Measurements from ENCODE around the gene ZSWIM6. TPM values are rescaled to one million over a fixed set of nuclear protein-coding genes. Genes with fewer than 3 reads are reported as not detected.

ZSWIM6 gene
- total RNA-seq, 1 experiment from 2014 or later, result 10.0 TPM

GRCh38 chr5:61504143-61504770, 172.2 kb downstream of the ZSWIM6 start:
- POLR2A ChIA-PET, result no interaction called here
- H3K36me3 Mint-ChIP-seq (ENCODE audit: insufficient read depth, unreplicated experiment), result no peaks in the 10 kb centered on the region
- Histone ChIP-seq H3K9me3 (no peaks in the 10 kb centered on the region), H3K4me1 (no peaks in the 10 kb centered on the region), H3K36me3 (ENCODE audit: control insufficient read depth, insufficient read depth, low read length) (no peaks in the 10 kb centered on the region), H3K4me3 (ENCODE audit: low read depth, low read length) (no peak overlapping the region), H3K27me3 (replicated peaks; ENCODE audit: control insufficient read depth, insufficient read depth, low read length) (no peaks in the 10 kb centered on the region)
- no peak for DNase-seq
- no peaks in the 10 kb centered on the region for H3K27me3 Mint-ChIP-seq (ENCODE audit: insufficient read depth, unreplicated experiment)
- no peak overlapping the region for H3K4me3 Mint-ChIP-seq (ENCODE audit: unreplicated experiment)
- no peaks in the 10 kb centered on the region for H3K4me1 Mint-ChIP-seq (ENCODE audit: low read depth, unreplicated experiment)
- H3K27ac Mint-ChIP-seq (ENCODE audit: unreplicated experiment), result no peak overlapping the region
- no peaks in the 10 kb centered on the region for H3K9me3 Mint-ChIP-seq (ENCODE audit: unreplicated experiment)
- CTCF ChIA-PET, result interaction anchor here (0.6 kb wide), 1 partner anchor 10 kb away, joined by 4 read pairs; no protein-coding TSS in a partner anchor
- BruUV-seq (replicated peaks), result no TSS peak
- TF ChIP-seq CTCF (IDR thresholded peaks at IDR 0.05; ENCODE audit: insufficient read depth in 1 of 2, low read depth in 1 of 2, low read length in 1 of 2, severe bottlenecking in 1 of 2, unreplicated experiment in 1 of 2), result no peak
- intact Hi-C loops (cut with micrococcal nuclease; ENCODE audit: unreplicated experiment), result no loop called here

- no peak for DNase-seq
- no peaks in the 10 kb centered on the region for H3K4me1 ChIP-seq
- no peaks in the 10 kb centered on the region for H3K9me3 ChIP-seq
- no TSS peak for BruUV-seq (replicated peaks)
- no peaks in the 10 kb centered on the region for H3K36me3 Mint-ChIP-seq (ENCODE audit: insufficient read depth, unreplicated experiment)
- TF ChIP-seq CTCF (IDR thresholded peaks at IDR 0.05; ENCODE audit: insufficient read depth in 1 of 2, low read depth in 1 of 2, low read length in 1 of 2, severe bottlenecking in 1 of 2, unreplicated experiment in 1 of 2), result no peak
- H3K27ac Mint-ChIP-seq (ENCODE audit: unreplicated experiment), result no peak overlapping the region
- no peaks in the 10 kb centered on the region for H3K9me3 Mint-ChIP-seq (ENCODE audit: unreplicated experiment)
- POLR2A ChIA-PET, result no interaction called here
- no peaks in the 10 kb centered on the region for H3K27me3 ChIP-seq (replicated peaks; ENCODE audit: control insufficient read depth, insufficient read depth, low read length)
- H3K4me1 Mint-ChIP-seq (ENCODE audit: low read depth, unreplicated experiment), result no peaks in the 10 kb centered on the region
- H3K36me3 ChIP-seq (ENCODE audit: control insufficient read depth, insufficient read depth, low read length), result no peaks in the 10 kb centered on the region
- intact Hi-C loops (cut with micrococcal nuclease; ENCODE audit: unreplicated experiment), result no loop called here
- no peak overlapping the region for H3K4me3 Mint-ChIP-seq (ENCODE audit: unreplicated experiment)
- CTCF ChIA-PET, result no interaction called here
- H3K27me3 Mint-ChIP-seq (ENCODE audit: insufficient read depth, unreplicated experiment), result no peaks in the 10 kb centered on the region
- no peak overlapping the region for H3K4me3 ChIP-seq (ENCODE audit: low read depth, low read length)
Measured at GRCh38 chr5:61505281-61505680, 173.2 kb downstream of the ZSWIM6 start.

- Mint-ChIP-seq H3K27ac (ENCODE audit: unreplicated experiment) (no peak overlapping the region), H3K4me1 (ENCODE audit: low read depth, unreplicated experiment) (no peaks in the 10 kb centered on the region)
- POLR2A ChIA-PET, result no interaction called here
Measured at GRCh38 chr5:61507232-61507631, 175.2 kb downstream of the ZSWIM6 start.

More at GRCh38 chr5:61507232-61507631, 175.2 kb downstream of the ZSWIM6 start:
- Mint-ChIP-seq H3K4me3 (ENCODE audit: unreplicated experiment) (no peak overlapping the region), H3K27me3 (ENCODE audit: insufficient read depth, unreplicated experiment) (no peaks in the 10 kb centered on the region), H3K36me3 (ENCODE audit: insufficient read depth, unreplicated experiment) (no peaks in the 10 kb centered on the region), H3K9me3 (ENCODE audit: unreplicated experiment) (no peaks in the 10 kb centered on the region)
- CTCF ChIA-PET, result no interaction called here
- BruUV-seq (replicated peaks), result no TSS peak
- Histone ChIP-seq H3K4me1 (no peaks in the 10 kb centered on the region), H3K9me3 (no peaks in the 10 kb centered on the region), H3K36me3 (ENCODE audit: control insufficient read depth, insufficient read depth, low read length) (no peaks in the 10 kb centered on the region), H3K27me3 (replicated peaks; ENCODE audit: control insufficient read depth, insufficient read depth, low read length) (no peaks in the 10 kb centered on the region), H3K4me3 (ENCODE audit: low read depth, low read length) (no peak overlapping the region)
- no peak for DNase-seq
- TF ChIP-seq CTCF (IDR thresholded peaks at IDR 0.05; ENCODE audit: insufficient read depth in 1 of 2, low read depth in 1 of 2, low read length in 1 of 2, severe bottlenecking in 1 of 2, unreplicated experiment in 1 of 2), result no peak
- intact Hi-C loops (cut with micrococcal nuclease; ENCODE audit: unreplicated experiment), result no loop called here

Measured in Caco-2 (cell line).